Ecto neural progenitor cell (in vitro differentiated cells): ENCODE results near the gene STKLD1.
"Not testable (repeated sequence)": the region's sequence is repeated elsewhere in the genome, so short reads cannot be mapped to it uniquely, and the experiment has no call there.

ENCODE experiments used
- DNase-seq: peaks from one replicate; pipeline ENCODE4 v3.0.0-alpha.2; 2018; ENCODE audit warnings: low spot score

Gene STKLD1

GRCh38 chr9:133362359-133363044 is 13.7 kb upstream of the STKLD1 start:
- DNase-seq: no peak

- DNase-seq: no peak
Observed at GRCh38 chr9:133366435-133366834, 9.7 kb upstream of the STKLD1 start.

- no peak for DNase-seq
Observed at GRCh38 chr9:133367221-133367620, 8.9 kb upstream of the STKLD1 start.

GRCh38 chr9:133367778-133368177 is 8.4 kb upstream of the STKLD1 start:
- no peak for DNase-seq

- DNase-seq: no peak
Observed at GRCh38 chr9:133368249-133368881, 7.8 kb upstream of the STKLD1 start.

GRCh38 chr9:133369422-133369821 is 6.7 kb upstream of the STKLD1 start:
- no peak for DNase-seq

- no peak for DNase-seq
Observed at GRCh38 chr9:133369933-133370332, 6.2 kb upstream of the STKLD1 start.

- no peak for DNase-seq
Observed at GRCh38 chr9:133370685-133371084, 5.5 kb upstream of the STKLD1 start.

- no peak for DNase-seq
Observed at GRCh38 chr9:133371261-133371711, 4.9 kb upstream of the STKLD1 start.

- no peak for DNase-seq
Observed at GRCh38 chr9:133372144-133372543, 4.0 kb upstream of the STKLD1 start.

GRCh38 chr9:133374612-133375115 is 1.5 kb upstream of the STKLD1 start:
- DNase-seq: no peak

- DNase-seq: no peak
Observed at GRCh38 chr9:133375116-133375723, 946 bp upstream of the STKLD1 start.

- DNase-seq: not testable (repeated sequence)
Observed at GRCh38 chr9:133377280-133377679, 1.1 kb downstream of the STKLD1 start.

- no peak for DNase-seq
Observed at GRCh38 chr9:133377721-133378216, 1.6 kb downstream of the STKLD1 start.

GRCh38 chr9:133378408-133378962 is 2.3 kb downstream of the STKLD1 start:
- DNase-seq: no peak

GRCh38 chr9:133379153-133380086 is 3.3 kb downstream of the STKLD1 start:
- DNase-seq: no peak

GRCh38 chr9:133380734-133381133 is 4.6 kb downstream of the STKLD1 start:
- DNase-seq: no peak

- no peak for DNase-seq
Observed at GRCh38 chr9:133382507-133383141, 6.5 kb downstream of the STKLD1 start.

- no peak for DNase-seq
Observed at GRCh38 chr9:133383438-133383837, 7.3 kb downstream of the STKLD1 start.

GRCh38 chr9:133384736-133385321 is 8.7 kb downstream of the STKLD1 start:
- DNase-seq: no peak

GRCh38 chr9:133385452-133385851 is 9.3 kb downstream of the STKLD1 start:
- DNase-seq: no peak
